HG02642 (cell line): ENCODE results near the gene SMCHD1.
"Not testable (repeated sequence)": the region's sequence is repeated elsewhere in the genome, so short reads cannot be mapped to it uniquely, and the experiment has no call there.

Source experiments
- ATAC-seq: cut with Tn5 transposase; IDR thresholded peaks from one replicate; pipeline ENCODE4 v1.9.1; 2021; ENCODE audit warnings: mild to moderate bottlenecking; ENCODE audit not compliant: unreplicated experiment, poor library complexity

Gene SMCHD1

DNA sequence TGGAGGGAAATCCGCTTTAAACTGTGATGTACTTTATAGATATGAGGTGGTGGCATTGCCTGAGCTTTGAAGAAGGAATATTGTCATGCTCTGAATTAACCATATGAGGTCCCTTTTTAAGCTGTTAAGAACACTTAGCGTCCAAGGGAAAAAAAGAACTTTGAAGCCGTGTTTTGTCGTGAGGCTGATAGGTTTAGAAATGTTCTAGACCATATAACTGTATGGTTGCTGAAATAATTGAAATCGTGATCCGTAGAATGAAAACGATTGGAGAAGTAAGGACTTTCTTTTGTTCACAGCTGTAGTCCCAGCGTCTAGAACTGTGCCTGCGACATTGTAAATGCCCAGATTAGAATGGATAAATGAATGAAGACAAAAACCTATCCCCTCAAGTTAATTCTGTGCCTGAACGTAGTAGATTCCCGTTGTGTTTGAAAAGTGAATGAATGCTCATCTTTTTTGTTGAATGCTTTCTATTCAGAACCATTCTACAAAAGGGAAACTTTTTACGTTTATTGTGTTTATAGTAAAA lies 1.5 kb downstream of the SMCHD1 start:
- no peak for ATAC-seq

DNA sequence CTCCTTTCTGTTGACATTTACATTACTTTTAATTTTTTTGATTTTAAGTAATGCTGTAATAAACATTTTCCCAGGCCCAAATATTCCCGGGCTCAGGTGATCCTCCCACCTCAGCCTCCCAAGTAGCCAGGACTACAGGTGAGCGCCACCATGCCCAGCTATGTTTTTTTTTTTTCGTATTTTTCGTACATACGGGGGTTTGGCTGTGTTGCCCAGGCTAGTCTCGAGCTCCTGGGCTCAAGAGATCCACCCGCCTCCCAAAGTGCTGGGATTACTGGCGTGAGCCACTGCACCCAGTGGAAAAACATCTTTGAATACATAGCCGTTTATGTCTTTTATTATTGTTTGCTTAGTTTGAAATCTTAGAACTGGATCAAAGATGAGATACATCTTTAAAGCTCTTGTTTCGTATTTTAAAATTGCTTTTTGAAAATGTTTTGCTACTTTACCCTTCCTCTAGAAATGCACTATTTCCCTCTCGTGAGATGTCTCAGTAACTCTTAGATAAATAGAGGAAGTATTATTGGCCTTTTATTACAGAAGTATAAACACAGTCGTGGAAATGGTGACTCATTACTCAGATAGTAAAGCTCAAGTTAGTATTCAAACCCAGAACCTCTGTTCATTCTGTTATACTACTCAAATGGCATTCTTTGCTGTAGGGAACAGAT lies 2.4 kb downstream of the SMCHD1 start:
- ATAC-seq: no peak

DNA sequence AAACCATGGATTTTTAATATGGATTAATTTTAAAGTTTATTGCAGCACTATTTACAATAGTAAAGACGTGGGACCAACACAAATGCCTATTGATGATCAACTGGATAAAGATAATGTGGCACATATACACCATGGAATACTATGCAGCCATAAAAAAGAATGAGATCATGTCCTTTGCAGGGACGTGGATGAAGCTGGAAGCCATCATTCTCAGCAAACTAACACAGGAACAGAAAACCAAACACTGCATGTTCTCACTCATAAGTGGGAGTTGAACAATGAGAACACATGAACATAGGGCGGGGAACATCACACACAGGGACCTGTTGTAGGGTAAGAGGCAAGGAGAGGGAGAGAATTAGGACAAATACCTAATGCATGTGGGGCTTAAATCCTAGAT lies 5.3 kb downstream of the SMCHD1 start:
- ATAC-seq: not testable (repeated sequence)

DNA sequence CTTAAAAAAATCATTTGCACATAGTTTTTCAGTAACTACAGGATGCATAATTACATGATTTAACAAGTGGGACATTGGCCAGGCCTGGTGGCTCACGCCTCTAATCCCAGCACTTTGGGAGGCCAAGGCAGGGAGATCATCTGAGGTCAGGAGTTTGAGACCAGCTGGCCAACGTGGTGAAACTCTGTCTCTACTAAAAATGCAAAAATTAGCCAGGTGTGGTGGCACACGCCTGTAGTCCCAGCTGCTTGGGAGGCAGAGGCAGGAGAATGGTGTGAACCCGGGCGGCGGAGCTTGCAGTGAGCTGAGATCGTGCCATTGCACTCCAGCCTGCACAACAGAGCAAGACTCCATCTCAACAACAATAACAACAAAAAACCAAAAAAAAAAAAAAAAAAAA lies 6.8 kb downstream of the SMCHD1 start:
- not testable (repeated sequence) for ATAC-seq

DNA sequence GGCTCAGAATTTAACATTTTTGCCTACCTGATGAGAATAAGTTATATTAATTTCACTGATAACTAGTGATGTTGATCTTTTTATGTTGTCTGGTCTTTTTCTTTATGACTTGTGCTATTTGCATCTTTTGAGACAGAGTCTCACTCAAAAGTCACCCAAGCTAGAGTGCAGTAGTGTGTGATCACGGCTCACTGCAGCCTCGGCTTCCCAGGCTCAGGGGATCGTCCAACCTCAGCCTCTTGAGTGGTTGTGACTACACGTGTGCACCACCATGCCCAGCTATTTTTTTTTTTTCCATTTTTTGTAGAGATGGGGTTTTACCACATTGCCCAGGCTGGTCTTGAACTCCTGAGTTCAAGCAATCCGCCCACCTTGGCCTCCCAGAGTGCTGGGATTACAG lies 7.5 kb downstream of the SMCHD1 start:
- no peak for ATAC-seq

DNA sequence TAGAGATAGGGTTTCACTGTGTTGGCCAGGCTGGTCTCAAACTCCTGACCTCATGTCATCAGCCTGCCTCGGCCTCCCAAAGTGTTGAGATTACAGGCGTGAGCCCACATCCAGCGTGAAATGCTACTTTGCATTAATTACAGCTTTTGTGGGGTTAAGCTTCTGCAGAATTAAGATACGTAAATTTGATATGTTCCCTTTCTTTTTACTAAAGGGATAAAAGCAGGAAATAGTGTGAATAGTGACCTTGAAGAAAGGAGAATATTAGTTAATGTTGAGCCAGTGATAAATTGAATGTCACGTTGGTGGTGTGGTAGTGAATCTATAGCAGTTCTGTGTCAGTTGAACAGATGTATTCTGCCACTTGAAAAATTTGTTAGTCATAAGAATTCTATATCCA lies 16.9 kb downstream of the SMCHD1 start:
- no peak for ATAC-seq

DNA sequence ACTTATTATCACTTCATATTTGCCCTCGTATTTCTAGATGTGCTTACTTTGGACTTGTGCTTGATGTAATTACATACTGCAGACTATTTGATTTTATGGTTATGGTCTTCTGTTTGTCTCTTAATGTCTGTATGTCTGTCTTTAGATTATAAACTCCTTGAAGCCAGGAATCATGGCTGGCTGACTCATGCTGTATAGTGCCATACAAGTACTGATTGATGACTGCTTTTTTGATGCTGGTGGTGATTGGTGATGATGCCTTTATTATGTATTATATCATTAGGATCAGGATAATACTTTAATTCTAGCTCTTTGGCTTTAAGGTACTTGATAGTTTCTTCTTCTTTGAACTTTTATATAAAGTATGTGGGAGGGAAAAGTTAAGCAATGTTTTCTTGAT lies 17.3 kb downstream of the SMCHD1 start:
- ATAC-seq: no peak

DNA sequence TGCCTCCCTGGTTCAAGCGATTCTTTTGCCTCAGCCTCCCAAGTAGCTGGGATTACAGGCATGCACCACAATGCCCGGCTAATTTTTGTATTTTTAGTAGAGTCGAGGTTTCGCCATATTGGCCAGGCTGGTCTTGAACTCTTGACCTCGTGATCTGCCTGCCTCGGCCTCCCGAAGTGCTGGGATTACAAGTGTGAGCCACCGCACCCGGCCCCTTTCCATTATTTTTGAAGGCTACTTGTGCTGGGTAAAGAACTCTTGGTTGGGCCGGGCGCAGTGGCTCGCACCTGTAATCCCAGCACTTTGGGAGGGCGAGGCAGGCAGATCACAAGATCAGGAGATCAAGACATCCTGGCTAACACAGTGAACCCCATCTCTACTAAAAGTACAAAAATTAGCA lies 23.4 kb downstream of the SMCHD1 start:
- ATAC-seq: not testable (repeated sequence)

DNA sequence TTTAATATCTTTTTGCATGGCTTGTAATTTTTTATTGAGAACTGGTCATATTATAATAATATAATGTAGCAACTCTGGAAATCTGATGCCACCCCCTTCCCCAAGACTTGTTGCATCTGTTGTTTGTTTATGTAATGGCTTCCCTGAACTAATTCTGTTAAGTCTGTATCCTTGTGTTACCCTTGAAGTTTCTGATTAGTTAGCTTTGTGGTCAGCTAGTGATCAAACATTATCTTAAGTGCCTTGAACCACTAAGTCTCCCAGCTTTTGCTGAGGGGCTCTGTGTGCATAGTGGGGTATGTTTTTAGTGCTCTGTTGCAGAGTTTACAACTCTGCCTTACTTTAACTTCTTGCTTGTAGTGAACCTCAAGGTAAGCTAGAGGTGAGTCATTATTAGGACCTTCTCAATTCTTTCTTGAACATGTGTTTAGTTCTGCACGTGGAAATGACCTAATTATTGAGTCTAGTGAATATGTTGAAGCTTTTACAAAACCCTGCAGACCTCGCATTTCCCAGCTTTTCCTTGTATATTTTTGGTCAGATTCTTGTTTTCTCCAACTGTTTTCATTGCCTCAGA lies 24.8 kb downstream of the SMCHD1 start:
- no peak for ATAC-seq

DNA sequence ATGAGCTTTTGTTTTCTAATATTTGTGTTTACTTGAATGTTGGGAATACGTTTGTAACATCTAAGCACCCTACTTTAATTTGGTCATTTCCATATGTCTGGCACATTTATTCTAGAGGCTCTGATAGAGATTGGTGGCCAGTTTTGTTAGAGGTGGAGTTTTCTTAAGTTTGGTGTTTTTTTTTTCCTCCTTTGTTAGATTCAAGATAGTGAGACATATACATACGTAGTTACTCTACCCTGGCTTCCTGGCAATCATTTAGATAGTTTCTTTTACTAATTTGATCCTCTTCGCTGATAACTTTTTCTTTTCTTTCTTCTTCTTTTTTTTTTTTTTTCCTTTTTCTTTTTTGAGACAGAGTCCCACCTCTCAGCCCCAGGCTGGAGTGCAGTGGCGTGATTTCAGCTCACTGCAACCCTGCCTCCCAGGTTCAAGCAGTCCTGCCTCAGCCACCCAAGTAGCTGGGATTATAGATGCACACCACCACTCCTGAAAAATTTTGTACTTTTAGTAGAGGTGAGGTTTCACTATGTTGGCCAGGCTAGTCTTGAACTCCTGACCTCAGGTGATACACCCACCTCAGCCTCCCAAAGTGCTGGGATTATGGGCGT lies 26.6 kb downstream of the SMCHD1 start:
- no peak for ATAC-seq

DNA sequence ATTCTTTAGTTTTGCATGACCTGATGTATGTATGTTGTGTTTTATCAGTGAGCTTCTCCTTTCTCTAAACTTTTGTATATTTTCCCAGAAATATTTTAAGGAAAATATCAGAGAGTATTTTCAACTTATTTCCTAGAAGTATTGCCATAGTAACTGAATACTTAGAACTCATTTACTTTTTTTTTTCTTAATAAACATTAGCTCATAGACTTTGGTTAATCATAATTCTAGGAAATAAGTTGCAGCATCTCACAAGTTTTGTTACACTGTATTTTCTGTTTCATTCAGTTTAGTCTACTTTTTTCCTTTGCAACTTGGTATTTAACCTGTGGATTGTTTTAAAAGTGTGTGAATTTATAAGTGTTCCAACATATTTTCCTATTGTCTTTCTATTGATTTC lies 27.5 kb downstream of the SMCHD1 start:
- ATAC-seq: no peak

DNA sequence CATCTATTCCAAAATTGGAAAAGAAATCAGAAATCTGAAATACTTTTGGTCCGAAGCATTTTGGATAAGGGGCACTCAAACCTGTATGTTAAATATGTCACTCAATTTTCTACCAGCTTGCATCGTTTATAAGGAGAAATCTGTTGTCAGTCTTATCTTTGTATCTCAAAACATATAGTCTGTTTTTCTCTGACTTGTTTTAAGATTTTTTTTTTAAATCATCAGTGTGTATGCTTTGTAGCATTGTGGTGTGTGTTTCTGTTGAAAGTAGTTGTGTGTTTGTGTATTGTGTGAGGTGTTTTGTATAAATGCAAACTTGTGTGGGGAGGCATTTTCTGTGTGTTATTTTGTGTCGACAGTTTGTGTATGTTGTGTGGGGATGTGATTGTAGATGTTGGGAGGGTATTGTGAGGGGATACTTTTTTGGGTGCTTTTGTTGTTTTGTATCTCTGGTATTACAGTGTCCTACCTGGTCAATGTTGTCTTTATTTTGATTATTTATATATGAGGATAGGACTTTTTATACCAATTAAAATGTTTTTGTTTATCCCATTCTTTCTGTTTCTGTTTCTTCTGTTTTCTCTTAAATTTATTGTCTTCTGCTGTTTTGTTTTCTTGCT lies 30.9 kb downstream of the SMCHD1 start:
- no peak for ATAC-seq

DNA sequence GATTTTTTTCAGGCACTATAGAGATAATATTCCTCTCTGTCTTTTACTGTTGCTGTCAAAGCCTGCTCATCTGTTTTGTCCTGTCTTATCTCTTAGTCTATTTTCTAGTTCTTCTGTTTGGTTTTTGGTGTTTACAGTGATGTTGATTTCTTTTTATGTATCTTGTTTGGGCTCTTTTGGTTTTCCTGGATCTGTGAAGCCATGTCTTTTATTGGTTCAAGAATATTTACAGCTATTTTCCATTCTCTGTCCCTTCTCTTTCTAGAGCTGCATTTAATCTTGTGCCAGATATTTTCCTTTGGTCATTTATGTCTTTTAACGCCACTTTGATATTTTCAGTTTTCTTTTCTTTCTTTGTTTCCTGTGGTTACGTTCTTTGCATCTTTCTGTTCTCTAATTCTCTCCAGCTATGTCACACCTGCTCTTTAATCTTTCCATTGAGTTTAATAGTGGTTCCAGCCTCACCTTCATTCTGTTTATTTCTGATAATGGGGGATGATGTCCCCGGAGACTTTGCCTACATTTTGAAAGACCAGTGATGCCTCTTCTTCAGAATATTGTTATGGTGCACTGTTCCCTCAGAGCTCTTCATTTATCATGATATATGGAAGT lies 32.0 kb downstream of the SMCHD1 start:
- ATAC-seq: no peak

DNA sequence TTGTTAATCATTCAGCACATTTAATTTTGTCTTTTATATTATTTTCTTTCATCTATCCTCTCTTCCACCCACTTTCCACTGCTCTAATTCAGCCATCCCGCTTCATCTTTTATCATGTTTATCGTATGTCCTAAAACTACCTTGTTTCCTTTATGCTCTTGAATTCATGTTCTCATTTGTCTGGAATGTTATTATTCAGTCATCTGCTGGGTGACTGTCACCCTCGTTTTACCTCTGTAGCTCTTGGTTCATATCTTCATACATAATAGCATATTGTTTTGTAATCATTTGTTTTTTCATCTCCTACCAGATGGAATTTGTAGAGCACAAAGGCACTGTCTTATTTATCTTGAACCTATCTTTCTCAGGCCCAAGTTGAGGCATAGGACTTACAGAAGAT lies 37.0 kb downstream of the SMCHD1 start:
- no peak for ATAC-seq

DNA sequence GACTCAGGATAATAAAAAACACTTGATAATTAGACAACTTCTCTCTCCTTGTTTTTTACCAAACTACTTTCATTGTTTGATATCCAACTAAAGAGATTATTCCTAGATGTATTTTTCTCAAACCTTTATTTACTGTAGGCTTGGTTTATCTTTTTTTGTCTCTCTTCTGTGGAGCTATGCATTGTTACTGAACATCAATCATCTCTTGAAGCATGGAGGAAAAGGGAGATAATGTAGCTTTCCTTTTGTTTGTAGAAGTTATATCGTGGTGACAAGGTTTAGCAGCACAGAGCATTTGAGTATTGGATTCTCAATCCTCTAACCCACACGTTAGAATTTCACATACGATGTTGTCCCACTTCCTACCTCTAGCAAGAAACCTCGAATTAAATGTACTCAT lies 41.7 kb downstream of the SMCHD1 start:
- no peak for ATAC-seq

DNA sequence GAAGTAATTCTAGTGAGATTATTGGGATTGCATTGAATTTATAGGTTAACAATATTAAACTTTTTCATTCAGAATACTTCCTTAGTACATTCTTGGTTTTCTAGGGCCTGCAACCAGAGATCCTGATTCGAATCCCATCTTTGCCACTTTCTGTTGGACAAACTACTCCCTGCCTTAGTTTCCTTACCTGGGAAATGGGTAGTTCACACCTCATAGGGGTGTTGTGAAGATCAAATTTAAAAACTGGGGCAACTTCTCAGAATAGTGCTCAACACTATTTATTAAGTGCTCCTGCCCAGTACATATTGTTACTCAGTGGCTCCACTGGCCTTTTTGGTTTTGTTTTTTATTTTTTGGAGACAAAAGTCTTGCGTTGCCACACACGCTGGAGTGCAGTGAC lies 43.5 kb downstream of the SMCHD1 start:
- no peak for ATAC-seq

DNA sequence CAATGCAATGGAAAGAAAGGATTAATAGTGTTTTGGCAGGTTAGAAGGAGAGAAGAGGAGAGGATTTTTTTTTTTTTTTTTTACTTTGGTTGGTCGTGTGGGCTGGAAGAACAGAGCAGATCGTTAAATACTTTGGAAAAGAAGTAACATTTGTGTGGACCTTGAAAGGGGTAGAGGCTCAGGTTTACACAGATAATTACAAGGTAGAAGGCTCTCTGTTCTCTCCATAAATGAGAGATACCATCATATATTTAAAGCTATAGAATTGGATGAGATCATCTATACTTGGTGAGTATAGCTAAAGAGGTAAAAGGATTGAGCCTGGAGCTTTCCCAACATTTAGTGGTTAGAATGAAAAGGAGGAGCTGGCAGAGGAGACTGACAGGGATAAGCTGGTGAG lies 49.0 kb downstream of the SMCHD1 start:
- ATAC-seq: no peak

DNA sequence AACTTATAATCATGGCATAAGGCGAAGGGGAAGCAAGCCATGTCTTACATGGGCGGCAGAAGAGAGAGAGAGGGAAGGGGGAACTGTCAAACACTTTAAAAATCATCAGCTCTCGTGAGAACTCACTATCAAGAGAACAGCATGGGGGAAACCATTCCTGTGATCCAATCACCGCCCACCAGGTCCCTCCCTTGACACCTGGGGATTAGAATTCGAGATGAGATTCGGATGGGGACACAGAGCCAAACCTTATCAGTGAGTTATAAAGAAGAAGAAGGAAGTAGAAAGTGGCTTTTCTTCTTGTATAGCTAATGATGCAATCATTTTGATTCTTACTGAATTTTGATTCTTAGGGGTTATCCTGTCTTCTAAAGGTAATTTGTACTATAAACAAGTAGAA lies 51.4 kb downstream of the SMCHD1 start:
- ATAC-seq: no peak

DNA sequence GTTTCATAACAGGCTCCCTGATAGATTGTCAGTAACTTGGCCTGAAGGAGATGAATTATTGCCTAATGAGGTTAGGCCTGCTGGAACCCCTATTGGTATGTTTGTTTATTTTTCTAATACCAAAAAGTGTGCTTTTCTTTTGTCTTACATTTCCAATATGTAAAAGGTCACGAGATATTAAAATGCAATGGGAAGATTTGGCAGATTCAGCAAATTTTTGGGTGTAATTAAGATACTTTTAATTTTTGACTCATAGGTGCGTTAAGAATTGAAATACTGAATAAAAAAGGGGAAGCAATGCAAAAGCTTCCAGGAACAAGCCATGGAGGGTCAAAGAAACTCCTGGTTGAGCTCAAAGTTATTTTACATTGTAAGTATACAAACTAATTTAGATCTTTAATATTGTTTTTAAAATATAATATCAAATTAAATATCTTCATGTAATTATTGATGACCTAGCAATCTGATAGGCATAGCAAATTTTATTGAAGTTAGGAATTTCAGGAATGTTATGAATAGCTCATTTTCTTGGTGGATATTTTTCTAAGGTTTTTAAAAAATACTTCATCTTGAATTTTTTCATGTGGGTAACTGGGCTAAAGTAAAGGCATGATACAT lies 52.1 kb downstream of the SMCHD1 start:
- no peak for ATAC-seq

DNA sequence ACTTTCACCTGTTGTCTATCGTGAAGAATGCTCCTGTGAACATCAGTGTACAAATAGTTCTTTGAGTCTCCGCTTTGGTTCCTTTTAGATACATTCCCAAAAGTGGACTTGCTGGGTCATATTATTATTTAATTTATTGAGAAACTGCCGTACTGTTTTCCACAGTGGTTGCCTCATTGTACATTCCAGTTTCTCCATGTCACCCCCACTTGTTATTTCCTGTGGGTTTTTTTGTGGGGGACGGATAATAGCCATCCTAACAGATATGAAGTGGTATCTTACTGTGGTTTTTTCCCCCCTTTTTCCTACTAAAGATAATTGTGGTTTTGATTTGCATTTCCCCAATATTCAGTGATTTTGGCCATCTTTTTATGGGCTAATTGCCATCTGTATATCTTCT lies 53.8 kb downstream of the SMCHD1 start:
- ATAC-seq: no peak

DNA sequence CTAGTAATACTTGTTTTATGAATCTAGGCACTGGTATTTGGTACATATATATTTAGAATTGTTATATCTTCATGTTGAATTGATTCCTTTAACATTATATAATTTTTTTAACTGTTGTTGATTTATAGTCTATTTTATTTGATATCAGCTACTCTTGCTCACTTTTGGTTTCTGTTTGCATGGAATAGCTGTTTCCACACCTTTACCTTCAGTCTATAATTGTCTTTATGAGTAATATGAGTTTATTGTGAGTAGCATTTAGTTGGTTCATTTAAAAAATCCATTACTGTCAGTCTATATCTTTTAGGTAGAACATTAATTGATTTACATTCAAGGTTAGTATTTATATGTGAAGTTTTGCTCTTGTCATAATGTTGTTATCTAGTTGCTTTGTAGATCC lies 58.6 kb downstream of the SMCHD1 start:
- ATAC-seq: no peak
